HepG2 (cell line): ENCODE data around the gene CAST. TPM values are rescaled to one million over a fixed set of nuclear protein-coding genes. Genes with fewer than 3 reads are reported as not detected.

Experiments used
- ATAC-seq: fragments of 200-7000 bp; cut with Tn5 transposase; 3 replicates; pipeline ENCODE4 v1.9.1; 2020; ENCODE audit warnings: mild to moderate bottlenecking, moderate library complexity
- BruUV-seq: library from RNA; stranded (reverse); fragments of 400-500 nt; replicated peaks from 2 replicates; lab custom pipeline; 2021; lab: Mats Ljungman, UMichigan
- CTCF ChIA-PET: fragments of 300-600 bp; formaldehyde crosslinking; extraction: SDS; loops from one replicate; lab custom pipeline; 2021; ENCODE audit warnings: low total read pairs, inconsistent platforms, low intra/inter-chr PET ratio; lab: Yijun Ruan, JAX
- POLR2A ChIA-PET: fragments of 350-600 bp; sonication (Branson Sonifier 250); formaldehyde crosslinking; loops from one replicate; lab custom pipeline; 2020; ENCODE audit warnings: antibody characterized with exemption, inconsistent platforms; lab: Yijun Ruan, JAX
- DNase-seq: peaks from one replicate; pipeline ENCODE4 v3.0.0-alpha.2; 2015; ENCODE audit warnings: low spot score
- FAIRE-seq: peaks from 3 replicates; lab custom pipeline; 2011; peaks lifted over from hg19 to GRCh38; lab: Jason Lieb, UNC
- H2AFZ ChIP-seq: one replicate; pipeline ENCODE4 v1.6.1; 2011; ENCODE audit warnings: low read length, inconsistent platforms
- H3K27ac ChIP-seq: fragments of 300-600 bp; 3 replicates; pipeline ENCODE4 v1.8.0; 2011; ENCODE audit warnings: mixed run types, mild to moderate bottlenecking, mixed read lengths, low read length, inconsistent platforms; ENCODE audit not compliant: insufficient read depth; ENCODE audit errors: extremely low read length
- H3K27me3 ChIP-seq, 2 experiments: fragments of 200-600 bp in 1 of 2; 2 replicates in 1 of 2; 3 replicates in 1 of 2; pipeline versions ENCODE4 v1.6.0 to v1.8.0; 2011; ENCODE audit warnings: low read length in 2 of 2, mild to moderate bottlenecking in 2 of 2, moderate library complexity in 2 of 2, inconsistent platforms in 1 of 2; ENCODE audit not compliant: insufficient read depth in 2 of 2, control insufficient read depth in 1 of 2
- H3K36me3 ChIP-seq, 2 experiments: fragments of 200-600 bp in 1 of 2; replicated peaks in 1 of 2; 2 replicates in 1 of 2; 3 replicates in 1 of 2; pipeline versions ENCODE4 v1.5.1 to v1.8.0; 2011; ENCODE audit warnings: low read length in 2 of 2, inconsistent platforms in 1 of 2; ENCODE audit not compliant: insufficient read depth in 2 of 2, control insufficient read depth in 1 of 2
- H3K4me1 ChIP-seq: 2 replicates; pipeline ENCODE4 v1.5.1; 2012; ENCODE audit warnings: low read length, inconsistent platforms; ENCODE audit not compliant: insufficient read depth
- H3K4me2 ChIP-seq: 2 replicates; pipeline ENCODE4 v1.6.0; 2011; ENCODE audit warnings: low read depth, low read length, inconsistent platforms
- H3K4me3 ChIP-seq, 3 experiments: fragments of 200-600 bp in 1 of 3; sonication (generic), shearing (Covaris generic) in 1 of 3; replicated peaks in 1 of 3; 2 replicates each; pipeline ENCODE4 v1.5.1; 2011 to 2016; ENCODE audit warnings: low read length in 3 of 3, inconsistent platforms in 2 of 3, low read depth in 2 of 3, mild to moderate bottlenecking in 2 of 3, control low read depth in 1 of 3, mixed read lengths in 1 of 3; ENCODE audit not compliant: insufficient read depth in 1 of 3
- H3K79me2 ChIP-seq: one replicate; pipeline ENCODE4 v1.6.1; 2011; ENCODE audit warnings: low read length, inconsistent platforms; ENCODE audit not compliant: insufficient read depth
- H3K9ac ChIP-seq: 2 replicates; pipeline ENCODE4 v1.6.0; 2011; ENCODE audit warnings: mild to moderate bottlenecking, low read depth, low read length, inconsistent platforms; ENCODE audit not compliant: insufficient read depth
- H3K9me3 ChIP-seq: 2 replicates; pipeline ENCODE4 v1.5.1; 2012; ENCODE audit warnings: mild to moderate bottlenecking, low read length
- H4K20me1 ChIP-seq: 2 replicates; pipeline ENCODE4 v1.6.0; 2011; ENCODE audit warnings: inconsistent platforms, mild to moderate bottlenecking, low read length, moderate library complexity; ENCODE audit not compliant: insufficient read depth
- CHCHD3 ChIP-seq: sonication (generic); formaldehyde crosslinking; IDR thresholded peaks from 2 replicates; pipeline ENCODE4 v1.8.0; 2022; ENCODE audit warnings: mild to moderate bottlenecking, missing genetic modification reagents, moderate library complexity
- ELF4 ChIP-seq: sonication (generic); formaldehyde crosslinking; IDR thresholded peaks from 2 replicates; pipeline ENCODE4 v1.5.0; 2020; ENCODE audit warnings: missing genetic modification reagents, mild to moderate bottlenecking, moderate library complexity, borderline replicate concordance
- FOXO1 ChIP-seq: sonication (generic); formaldehyde crosslinking; IDR thresholded peaks from 2 replicates; pipeline ENCODE4 v1.4.0; 2020; ENCODE audit warnings: missing genetic modification reagents
- IRX3 ChIP-seq: sonication (generic); formaldehyde crosslinking; IDR thresholded peaks from 2 replicates; pipeline ENCODE4 v1.8.1; 2023; ENCODE audit warnings: mild to moderate bottlenecking, low read depth, missing genetic modification reagents, borderline replicate concordance
- ISL2 ChIP-seq: sonication (generic); formaldehyde crosslinking; IDR thresholded peaks from 2 replicates; pipeline ENCODE4 v1.5.0; 2020; ENCODE audit warnings: missing genetic modification reagents
- NFKBIZ ChIP-seq: IDR thresholded peaks from 2 replicates; pipeline ENCODE4 v1.6.1; 2018; ENCODE audit warnings: missing genetic modification reagents, missing compliant biosample characterization
- PRDM10 ChIP-seq: sonication (generic); formaldehyde crosslinking; IDR thresholded peaks from 2 replicates; pipeline ENCODE4 v1.4.0; 2020; ENCODE audit warnings: low read depth, missing genetic modification reagents
- SOX6 ChIP-seq, 2 experiments: fragments of 450-650 bp in 1 of 2; sonication (generic) in 1 of 2; formaldehyde crosslinking in 1 of 2; IDR thresholded peaks; 2 replicates each; pipeline versions ENCODE4 v1.4.0 to v1.6.1; 2017 to 2020; ENCODE audit warnings: antibody characterized with exemption in 1 of 2, mild to moderate bottlenecking in 1 of 2, missing genetic modification reagents in 1 of 2
- U2AF2 ChIP-seq: fragments of 200-400 bp; formaldehyde crosslinking; IDR thresholded peaks from 2 replicates; pipeline ENCODE4 v1.6.1; 2017; ENCODE audit warnings: low read depth, mild to moderate bottlenecking, low read length
- ZNF496 ChIP-seq: sonication (generic); formaldehyde crosslinking; IDR thresholded peaks from 2 replicates; pipeline ENCODE4 v1.8.1; 2023; ENCODE audit warnings: mild to moderate bottlenecking, moderate library complexity, missing genetic modification reagents; ENCODE audit not compliant: insufficient replicate concordance
- WGBS: methylation state at CpG from one replicate; pipeline ENCODE4 v1.1.6; 2017; ENCODE audit warnings: low lambda C conversion rate; 5-methylcytosine and 5-hydroxymethylcytosine counted together
- in situ Hi-C: cut with HindIII; loops from 2 replicates; pipeline ENCODE4 v1.10.0; 2017; ENCODE audit warnings: low pct_unique_long_range_greater_than_20kb; ENCODE audit not compliant: extremely low pct_ligation_motif_present
- intact Hi-C: fragments of 100-400 bp; cut with micrococcal nuclease; formaldehyde crosslinking; loops from one replicate; pipeline ENCODE4 v1.10.0; 2022; ENCODE audit not compliant: unreplicated experiment
- polyA plus RNA-seq, 8 experiments: library from polyadenylated mRNA; depleted of rRNA in 3 of 8; stranded (reverse) in 7 of 8; unstranded in 1 of 8; fragments of >200 nt; fragmentation: Illumina TruSeq in 4 of 8; extraction: Trizol in 4 of 8; gene quantifications; 2 replicates each; pipeline versions ENCODE4 v1.2.1 to v1.2.3, GENCODE V29; 2011 to 2016; ENCODE audit warnings: low read depth in 4 of 8, missing spikeins in 1 of 8, mixed read lengths in 1 of 8; ENCODE audit not compliant: insufficient read depth in 1 of 8
- total RNA-seq, 5 experiments: library from RNA; depleted of rRNA; stranded (reverse); fragments of >200 nt; fragmentation: Illumina TruSeq; extraction: Trizol; gene quantifications; 2 replicates each; pipeline ENCODE4 v1.2.3, GENCODE V29; 2016; ENCODE audit warnings: low read depth in 1 of 5
- TF ChIP-seq, protein P1 (sequence below): sonication (generic); formaldehyde crosslinking; conservative IDR thresholded peaks from 2 replicates; pipeline ENCODE4 v1.8.1; 2023; ENCODE audit warnings: missing genetic modification reagents

Gene CAST
- total and polyA plus RNA-seq, 2 of the 13 experiments (the other 11 are each of a cell fraction or from before 2014, with no cell fraction given) = 42.1 to 67.6 TPM

GRCh38 chr5:96790961-96791504 lies 128.9 kb downstream of the CAST start:
- 80% methylated on average over 3 of the region's 3 CpGs for WGBS
- no peaks in the 10 kb centered on the region for H4K20me1 ChIP-seq
- intact Hi-C loops = no loop called here
- H3K27me3 ChIP-seq = no peaks in the 10 kb centered on the region
- H3K4me2 ChIP-seq = no peak overlapping the region
- H3K9ac ChIP-seq = no peak overlapping the region
- in situ Hi-C loops = no loop called here
- H3K79me2 ChIP-seq = no peaks in the 10 kb centered on the region
- BruUV-seq = no TSS peak
- H3K4me3 ChIP-seq = no peak overlapping the region
- no peak for TF ChIP-seq ISL2 (CRISPR knock-in tag)
- TF ChIP-seq, protein P1, sequence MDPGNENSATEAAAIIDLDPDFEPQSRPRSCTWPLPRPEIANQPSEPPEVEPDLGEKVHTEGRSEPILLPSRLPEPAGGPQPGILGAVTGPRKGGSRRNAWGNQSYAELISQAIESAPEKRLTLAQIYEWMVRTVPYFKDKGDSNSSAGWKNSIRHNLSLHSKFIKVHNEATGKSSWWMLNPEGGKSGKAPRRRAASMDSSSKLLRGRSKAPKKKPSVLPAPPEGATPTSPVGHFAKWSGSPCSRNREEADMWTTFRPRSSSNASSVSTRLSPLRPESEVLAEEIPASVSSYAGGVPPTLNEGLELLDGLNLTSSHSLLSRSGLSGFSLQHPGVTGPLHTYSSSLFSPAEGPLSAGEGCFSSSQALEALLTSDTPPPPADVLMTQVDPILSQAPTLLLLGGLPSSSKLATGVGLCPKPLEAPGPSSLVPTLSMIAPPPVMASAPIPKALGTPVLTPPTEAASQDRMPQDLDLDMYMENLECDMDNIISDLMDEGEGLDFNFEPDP (CRISPR knock-in tag) = 0 out of 2 replicates have a peak, but pooled peaks have one; percentile 55
- POLR2A ChIA-PET = no interaction called here
- DNase-seq (no peak), ATAC-seq (no peak), FAIRE-seq (no peak)
- H3K27ac ChIP-seq = no peak overlapping the region
- no peaks in the 10 kb centered on the region for H3K9me3 ChIP-seq
- CTCF ChIA-PET = no interaction called here
- no peak overlapping the region for H2AFZ ChIP-seq
- peaks cover 19 to 62% of the 10 kb centered on the region in 2 experiments; a peak in 4 of 5 replicates for H3K36me3 ChIP-seq
- H3K4me1 ChIP-seq = no peaks in the 10 kb centered on the region

DNA sequence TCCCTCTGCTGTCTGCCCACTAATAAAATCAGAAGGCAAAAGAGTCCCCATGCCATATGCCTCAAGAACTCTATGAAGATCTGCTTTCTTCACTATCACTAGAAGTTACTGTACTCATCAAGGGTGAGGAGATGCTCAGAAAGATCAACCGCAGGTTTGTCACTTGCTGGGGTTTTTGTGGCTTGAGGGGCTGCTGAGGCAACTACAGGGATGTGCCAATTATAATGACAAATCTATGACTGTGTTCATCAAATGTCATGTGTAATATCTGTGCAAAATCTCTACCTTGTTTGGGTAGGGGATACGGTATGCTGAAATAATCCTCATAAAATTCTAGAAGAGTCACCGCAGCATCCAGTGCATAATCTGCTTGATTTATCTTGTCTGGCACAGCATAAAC lies 132.6 kb downstream of the CAST start:
- intact Hi-C loops (no loop called here), in situ Hi-C loops (no loop called here)
- H3K4me3 ChIP-seq = no peak overlapping the region
- BruUV-seq = no TSS peak
- DNase-seq (no peak), FAIRE-seq (no peak), ATAC-seq (no peak)
- no peak overlapping the region for H2AFZ ChIP-seq
- 100% methylated on average over 3 of the region's 3 CpGs for WGBS
- no peak overlapping the region for H3K4me2 ChIP-seq
- CTCF ChIA-PET = no interaction called here
- H3K9me3 ChIP-seq = no peaks in the 10 kb centered on the region
- H4K20me1 ChIP-seq = no peaks in the 10 kb centered on the region
- H3K4me1 ChIP-seq = no peaks in the 10 kb centered on the region
- no peaks in the 10 kb centered on the region for H3K79me2 ChIP-seq
- H3K27ac ChIP-seq = no peak overlapping the region
- H3K9ac ChIP-seq = no peak overlapping the region
- peaks cover 20 to 65% of the 10 kb centered on the region in 2 experiments for H3K36me3 ChIP-seq
- no peaks in the 10 kb centered on the region for H3K27me3 ChIP-seq
- POLR2A ChIA-PET = interaction anchor here (1.5 kb wide), 1 partner anchor 13 kb away, joined by 3 read pairs; the partner anchor contains the start of gene ERAP1
- TF ChIP-seq FOXO1 (no peak), ZNF496 (CRISPR knock-in tag) (no peak), U2AF2 (no peak), IRX3 (CRISPR knock-in tag) (no peak), CHCHD3 (CRISPR knock-in tag) (no peak), SOX6 (IDR thresholded peaks at IDR 0.05) (no peak), SOX6 (CRISPR knock-in tag; IDR thresholded peaks at IDR 0.05) (no peak), PRDM10 (CRISPR knock-in tag) (no peak), ELF4 (CRISPR knock-in tag) (no peak), NFKBIZ (CRISPR knock-in tag) (no peak)
